ENCODE measurements around the gene CLEC16A. TPM values are rescaled to one million over a fixed set of nuclear protein-coding genes. Genes with fewer than 3 reads are reported as not detected.

CLEC16A gene
- total and polyA plus RNA-seq, 9 of the 15 experiments (the other 6 are each of a cell fraction or from before 2014, with no cell fraction given): 1.00 to 22.3 (median 10.0) TPM

DNA sequence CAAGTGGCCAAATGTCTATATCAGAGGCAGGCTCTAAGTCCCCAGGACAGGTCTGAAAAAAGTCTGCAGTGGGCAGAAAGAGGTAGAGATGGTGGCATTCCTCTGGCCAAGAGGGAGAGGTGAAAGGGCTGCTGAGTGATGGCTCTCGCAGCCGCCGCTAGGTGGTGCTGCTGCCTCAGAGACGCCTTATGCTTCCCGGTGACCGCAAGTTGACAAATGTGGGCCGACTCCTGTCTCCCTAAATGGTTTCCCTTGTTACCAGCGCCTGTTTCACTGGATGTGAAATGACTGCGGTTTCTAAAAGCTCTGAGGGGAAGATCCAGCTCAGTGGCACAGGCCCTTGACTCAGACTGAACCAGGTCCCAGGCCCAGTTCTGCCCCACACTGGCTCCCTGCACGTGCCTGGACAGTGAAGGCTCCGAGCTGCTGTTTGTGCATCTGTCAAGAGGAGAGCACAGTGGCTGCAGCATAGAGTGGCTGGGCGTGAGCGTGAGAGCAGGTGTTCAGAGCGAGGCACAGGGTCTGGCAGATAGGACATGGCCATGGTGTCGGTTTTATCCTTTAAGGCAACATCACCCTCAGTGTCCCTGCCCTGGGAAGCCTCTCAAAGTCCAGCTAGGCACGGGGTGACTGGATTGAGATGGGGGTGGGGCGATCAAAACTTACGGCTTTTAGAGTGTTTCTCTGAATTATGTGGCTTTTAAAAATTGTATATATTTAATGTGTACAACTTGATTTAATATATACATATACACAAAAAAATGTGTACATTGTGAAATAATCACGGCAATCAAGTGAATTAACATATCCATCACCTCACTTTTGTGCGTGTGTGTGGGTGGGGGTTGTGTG, 19.9 kb downstream of the CLEC16A start (continued):
- TF ChIP-seq, protein P1, sequence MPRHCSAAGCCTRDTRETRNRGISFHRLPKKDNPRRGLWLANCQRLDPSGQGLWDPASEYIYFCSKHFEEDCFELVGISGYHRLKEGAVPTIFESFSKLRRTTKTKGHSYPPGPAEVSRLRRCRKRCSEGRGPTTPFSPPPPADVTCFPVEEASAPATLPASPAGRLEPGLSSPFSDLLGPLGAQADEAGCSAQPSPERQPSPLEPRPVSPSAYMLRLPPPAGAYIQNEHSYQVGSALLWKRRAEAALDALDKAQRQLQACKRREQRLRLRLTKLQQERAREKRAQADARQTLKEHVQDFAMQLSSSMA (CRISPR knock-in tag; IDR thresholded peaks at IDR 0.05): no peak
- TF ChIP-seq DMBX1 (CRISPR knock-in tag; IDR thresholded peaks at IDR 0.05; ENCODE audit: borderline replicate concordance): no peak
- TF ChIP-seq RUNX1 (IDR thresholded peaks at IDR 0.05; ENCODE audit: low read depth): no peak
- TF ChIP-seq HDAC8 (tag; IDR thresholded peaks at IDR 0.05): no peak
- no peak for TF ChIP-seq ZBTB7A (IDR thresholded peaks at IDR 0.05; ENCODE audit: borderline replicate concordance, control insufficient read depth, low read depth, low read length)
- TF ChIP-seq ZNF175 (CRISPR knock-in tag; IDR thresholded peaks at IDR 0.05; ENCODE audit: low read depth): no peak
- TF ChIP-seq, protein P2, sequence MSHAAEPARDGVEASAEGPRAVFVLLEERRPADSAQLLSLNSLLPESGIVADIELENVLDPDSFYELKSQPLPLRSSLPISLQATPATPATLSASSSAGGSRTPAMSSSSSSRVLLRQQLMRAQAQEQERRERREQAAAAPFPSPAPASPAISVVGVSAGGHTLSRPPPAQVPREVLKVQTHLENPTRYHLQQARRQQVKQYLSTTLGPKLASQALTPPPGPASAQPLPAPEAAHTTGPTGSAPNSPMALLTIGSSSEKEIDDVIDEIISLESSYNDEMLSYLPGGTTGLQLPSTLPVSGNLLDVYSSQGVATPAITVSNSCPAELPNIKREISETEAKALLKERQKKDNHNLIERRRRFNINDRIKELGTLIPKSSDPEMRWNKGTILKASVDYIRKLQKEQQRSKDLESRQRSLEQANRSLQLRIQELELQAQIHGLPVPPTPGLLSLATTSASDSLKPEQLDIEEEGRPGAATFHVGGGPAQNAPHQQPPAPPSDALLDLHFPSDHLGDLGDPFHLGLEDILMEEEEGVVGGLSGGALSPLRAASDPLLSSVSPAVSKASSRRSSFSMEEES (CRISPR knock-in tag; IDR thresholded peaks at IDR 0.05): no peak
- 0 out of 4 replicates have a peak, but pooled peaks of 1 of the 2 experiments have one; percentile 52 for TF ChIP-seq RCOR1 (IDR thresholded peaks at IDR 0.05; ENCODE audit: borderline replicate concordance in 1 of 2, low read depth in 2 of 2, low read length in 2 of 2)
- no peak for TF ChIP-seq SLC30A9 (CRISPR knock-in tag; IDR thresholded peaks at IDR 0.05)
- TF ChIP-seq TRIM24 (IDR thresholded peaks at IDR 0.05): no peak
- no peak for TF ChIP-seq SAFB2 (IDR thresholded peaks at IDR 0.05; ENCODE audit: borderline replicate concordance, low read depth, low read length, severe bottlenecking)
- TF ChIP-seq SREBF2 (CRISPR knock-in tag; IDR thresholded peaks at IDR 0.05): no peak
- no peak for TF ChIP-seq ADNP (tag; IDR thresholded peaks at IDR 0.05)
- no peak for TF ChIP-seq ZFP30 (CRISPR knock-in tag; IDR thresholded peaks at IDR 0.05; ENCODE audit: borderline replicate concordance)
- no peak for TF ChIP-seq EP400 (IDR thresholded peaks at IDR 0.05)
- no peak for TF ChIP-seq FOSL1 (tag; conservative IDR thresholded peaks at IDR 0.05)
- TF ChIP-seq SMARCE1 (IDR thresholded peaks at IDR 0.05): no peak
- no peak for TF ChIP-seq ZNF311 (CRISPR knock-in tag; IDR thresholded peaks at IDR 0.05)
- TF ChIP-seq, protein P3, sequence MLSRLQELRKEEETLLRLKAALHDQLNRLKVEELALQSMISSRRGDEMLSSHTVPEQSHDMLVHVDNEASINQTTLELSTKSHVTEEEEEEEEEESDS (CRISPR knock-in tag; IDR thresholded peaks at IDR 0.05): no peak
- no peak for TF ChIP-seq POLR2B (IDR thresholded peaks at IDR 0.05; ENCODE audit: low read depth, partially characterized antibody)
- no peak for TF ChIP-seq POLR2H (tag; IDR thresholded peaks at IDR 0.05; ENCODE audit: low read depth)
- no peak for TF ChIP-seq HDAC1 (IDR thresholded peaks at IDR 0.05)
- TF ChIP-seq, protein P4, sequence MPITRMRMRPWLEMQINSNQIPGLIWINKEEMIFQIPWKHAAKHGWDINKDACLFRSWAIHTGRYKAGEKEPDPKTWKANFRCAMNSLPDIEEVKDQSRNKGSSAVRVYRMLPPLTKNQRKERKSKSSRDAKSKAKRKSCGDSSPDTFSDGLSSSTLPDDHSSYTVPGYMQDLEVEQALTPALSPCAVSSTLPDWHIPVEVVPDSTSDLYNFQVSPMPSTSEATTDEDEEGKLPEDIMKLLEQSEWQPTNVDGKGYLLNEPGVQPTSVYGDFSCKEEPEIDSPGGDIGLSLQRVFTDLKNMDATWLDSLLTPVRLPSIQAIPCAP (CRISPR knock-in tag; IDR thresholded peaks at IDR 0.05; ENCODE audit: borderline replicate concordance): no peak
- TF ChIP-seq NBN (IDR thresholded peaks at IDR 0.05; ENCODE audit: low read depth): no peak
- TF ChIP-seq, protein P5, sequence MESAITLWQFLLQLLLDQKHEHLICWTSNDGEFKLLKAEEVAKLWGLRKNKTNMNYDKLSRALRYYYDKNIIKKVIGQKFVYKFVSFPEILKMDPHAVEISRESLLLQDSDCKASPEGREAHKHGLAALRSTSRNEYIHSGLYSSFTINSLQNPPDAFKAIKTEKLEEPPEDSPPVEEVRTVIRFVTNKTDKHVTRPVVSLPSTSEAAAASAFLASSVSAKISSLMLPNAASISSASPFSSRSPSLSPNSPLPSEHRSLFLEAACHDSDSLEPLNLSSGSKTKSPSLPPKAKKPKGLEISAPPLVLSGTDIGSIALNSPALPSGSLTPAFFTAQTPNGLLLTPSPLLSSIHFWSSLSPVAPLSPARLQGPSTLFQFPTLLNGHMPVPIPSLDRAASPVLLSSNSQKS (CRISPR knock-in tag; IDR thresholded peaks at IDR 0.05): no peak

Data from K562 (cell line).